Stimulated activated CD8-positive, alpha-beta memory T cell treated with anti-CD3 and anti-CD28 coated beads, Interleukin-7, amount 100 ng/mL, for 4 hours (primary cell): Measurements from ENCODE around the gene CSNK2A1.
"Not testable (repeated sequence)": the region's sequence is repeated elsewhere in the genome, so short reads cannot be mapped to it uniquely, and the experiment has no call there.

ENCODE experiments used
- DNase-seq, 2 donors: peaks; one replicate each; pipeline ENCODE4 v3.0.0-alpha.2; 2020; ENCODE audit warnings: low read depth in 2 of 2

CSNK2A1 gene

DNA sequence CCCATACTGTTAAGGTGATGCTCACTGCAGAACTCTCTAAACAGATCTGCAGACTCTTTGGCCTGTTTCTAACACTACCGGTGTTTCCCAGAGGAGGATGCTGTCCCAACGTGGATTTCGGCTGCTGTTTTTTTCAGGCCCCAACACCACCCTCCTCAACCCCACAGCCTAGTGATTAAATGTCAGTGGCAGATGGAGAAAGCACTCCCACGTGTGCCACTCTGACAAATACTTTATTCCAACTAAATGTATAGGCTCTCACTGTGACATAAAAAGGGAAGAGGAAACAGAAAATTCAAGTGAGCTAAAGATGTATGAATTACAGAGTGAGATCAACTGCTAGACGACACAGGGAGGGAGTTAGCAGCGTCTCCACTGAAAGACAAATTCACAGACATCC lies 84.8 kb downstream of the CSNK2A1 start:
- DNase-seq, result no peak

DNA sequence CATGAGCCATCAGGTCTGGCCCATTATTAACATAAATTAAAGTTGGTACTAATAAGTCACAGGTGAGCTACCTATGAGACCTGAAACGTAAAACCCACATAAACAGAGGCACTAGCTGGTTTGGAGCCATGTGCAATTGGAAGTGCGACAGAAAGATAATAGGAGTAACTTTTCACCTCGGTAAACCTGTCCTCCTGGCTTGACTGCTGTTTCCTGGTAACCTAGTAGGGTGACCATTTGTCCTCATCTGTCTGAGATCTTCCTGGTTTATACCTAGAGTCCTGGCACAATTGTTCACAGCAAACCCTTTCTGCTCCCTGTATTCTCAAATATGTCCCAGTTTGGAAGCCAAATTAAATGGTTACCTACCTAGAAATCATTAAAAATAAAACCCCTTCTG lies 88.6 kb downstream of the CSNK2A1 start:
- DNase-seq, result no peak

DNA sequence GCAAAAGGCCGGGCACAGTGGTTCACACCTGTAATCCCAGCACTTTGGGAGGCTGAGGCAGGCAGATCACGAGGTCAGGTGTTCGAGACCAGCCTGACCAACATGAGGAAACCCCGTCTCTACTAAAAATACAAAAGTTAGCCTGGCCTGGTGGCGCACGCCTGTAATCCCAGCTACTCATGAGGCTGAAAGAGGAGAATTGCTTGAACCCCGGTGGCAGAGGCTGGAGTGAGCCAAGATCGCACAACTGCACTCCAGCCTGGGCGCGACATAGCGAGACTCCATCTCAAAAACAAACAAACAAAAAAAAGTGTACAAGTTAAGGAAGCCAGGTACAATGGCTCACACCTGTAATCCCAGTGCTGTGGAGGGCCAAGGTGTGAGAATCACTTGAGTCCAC lies 91.6 kb downstream of the CSNK2A1 start:
- DNase-seq, result not testable (repeated sequence)

DNA sequence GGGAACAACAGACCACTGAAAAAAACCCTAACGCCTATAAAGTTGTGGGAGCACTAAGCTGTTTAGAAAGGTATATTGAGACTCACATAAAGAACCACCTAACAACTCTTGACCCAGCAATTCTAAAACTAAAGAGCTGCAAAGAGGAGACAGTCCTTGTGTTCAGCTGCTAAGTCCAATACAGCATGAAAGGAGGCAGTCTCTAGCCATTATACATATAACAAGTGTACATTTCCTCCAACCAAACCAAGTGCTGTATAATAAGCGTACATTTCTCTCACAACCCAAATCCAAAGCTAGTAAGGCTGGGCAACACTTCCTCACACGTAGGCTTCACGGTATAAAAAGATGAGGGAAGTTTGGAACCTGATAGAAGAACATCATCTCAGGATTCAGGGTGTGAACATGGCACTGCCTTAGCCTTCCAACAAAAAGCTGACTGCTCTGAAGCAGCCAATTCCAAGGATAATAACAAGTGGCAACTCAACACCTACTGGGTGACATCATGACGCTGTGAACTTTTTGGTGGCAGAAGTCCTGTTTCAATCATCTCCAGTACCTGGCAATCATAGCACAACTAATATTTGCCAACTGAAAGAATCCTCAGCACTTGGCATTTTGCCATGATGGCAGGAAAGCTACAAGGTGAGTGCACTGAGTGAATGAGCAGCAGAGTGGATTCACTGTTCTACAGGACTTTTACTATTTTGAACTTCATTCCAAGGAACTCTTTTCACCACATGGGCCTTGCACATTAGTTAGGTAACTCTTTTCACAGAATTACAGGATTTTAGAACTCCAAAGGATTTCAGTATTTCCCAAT lies 97.9 kb downstream of the CSNK2A1 start:
- DNase-seq, result no peak

- DNase-seq, result no peak
These were observed 98.6 kb downstream of the CSNK2A1 start for GRCh38 chr20:444862-445426.

- no peak for DNase-seq
These were observed 99.5 kb downstream of the CSNK2A1 start for GRCh38 chr20:444117-444516.

- no peak for DNase-seq
These were observed 100.3 kb downstream of the CSNK2A1 start for GRCh38 chr20:443223-443775.

- no peak for DNase-seq
These were observed 103.0 kb downstream of the CSNK2A1 start for GRCh38 chr20:440636-441035.

DNA sequence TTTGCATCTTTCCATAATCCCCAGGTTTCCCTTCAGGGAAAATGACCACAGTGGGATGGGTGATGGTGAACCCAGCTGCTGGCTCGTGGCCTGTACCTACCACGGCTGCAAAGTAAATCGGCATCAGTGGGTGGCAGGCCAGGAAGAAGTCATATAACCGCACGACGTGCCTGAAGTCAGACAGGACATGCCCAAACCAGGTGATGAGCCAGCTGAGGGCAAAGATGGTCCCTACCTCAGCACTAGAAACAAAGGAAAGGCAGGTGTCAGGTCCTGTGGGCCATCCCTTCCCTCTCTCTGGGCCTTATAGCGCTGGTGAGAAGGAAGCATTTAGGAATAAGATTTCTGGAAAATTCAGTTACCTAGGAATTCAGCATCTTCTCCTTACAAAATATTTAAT lies 103.4 kb downstream of the CSNK2A1 start:
- DNase-seq, result no peak

GRCh38 chr20:438571-439469 lies 104.8 kb downstream of the CSNK2A1 start:
- peak; percentile 43 to 44 for DNase-seq

DNA sequence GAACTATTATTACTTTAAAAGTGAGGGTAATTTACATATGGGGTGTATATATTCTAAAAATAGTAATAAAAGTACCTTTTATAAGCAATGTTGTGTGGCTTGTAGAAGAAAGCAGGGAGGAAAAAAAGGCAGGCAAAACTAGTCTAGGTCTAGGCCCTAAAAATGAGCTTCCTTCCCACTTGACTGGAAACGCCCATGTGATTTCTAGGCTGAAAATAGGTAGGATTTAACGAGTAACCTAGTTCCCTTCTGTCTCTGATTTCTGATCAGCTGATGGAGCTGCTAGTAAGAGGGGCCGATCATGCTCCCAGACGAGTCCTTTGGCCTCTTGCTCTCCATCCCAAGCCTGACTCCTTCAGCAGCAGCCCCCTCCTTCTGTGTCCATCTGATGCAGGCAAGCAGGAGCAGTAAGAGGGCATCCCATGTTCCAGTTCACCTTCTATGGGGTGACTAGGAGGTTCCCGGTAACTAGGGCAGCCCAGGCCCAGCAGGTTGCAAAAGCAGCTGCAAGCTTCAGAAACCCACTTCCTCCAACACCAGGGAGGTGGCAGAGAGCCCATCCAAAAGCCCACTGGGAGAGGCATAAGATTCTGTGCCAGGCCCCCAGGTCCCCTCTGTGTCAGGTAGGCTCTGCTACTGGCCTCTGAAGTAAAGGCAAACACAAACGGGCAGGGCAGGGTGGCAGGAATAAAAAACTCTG lies 105.7 kb downstream of the CSNK2A1 start:
- DNase-seq, result no peak

DNA sequence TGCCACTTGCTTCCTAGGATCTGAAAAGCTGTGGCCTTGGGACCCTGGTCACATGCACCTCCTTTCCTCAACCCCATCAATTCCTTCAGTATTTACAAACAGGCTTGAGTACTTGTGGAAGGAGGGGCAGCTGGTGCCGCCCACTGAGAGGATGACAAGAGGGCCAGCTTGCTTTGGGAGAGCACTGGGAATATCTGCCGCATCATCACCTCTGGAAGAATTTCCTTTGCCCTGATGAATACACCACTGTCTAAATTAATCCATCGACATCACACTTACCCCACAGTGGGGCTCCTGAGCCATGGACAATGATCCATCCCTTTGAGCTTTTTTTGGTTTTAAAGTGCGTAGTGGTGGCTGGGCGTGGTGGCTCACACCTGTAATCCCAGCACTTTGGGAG lies 107.1 kb downstream of the CSNK2A1 start:
- no peak for DNase-seq

- no peak for DNase-seq
These were observed 108.0 kb downstream of the CSNK2A1 start for GRCh38 chr20:435558-435957.

- no peak for DNase-seq
These were observed 108.8 kb downstream of the CSNK2A1 start for GRCh38 chr20:434661-435419.

DNA sequence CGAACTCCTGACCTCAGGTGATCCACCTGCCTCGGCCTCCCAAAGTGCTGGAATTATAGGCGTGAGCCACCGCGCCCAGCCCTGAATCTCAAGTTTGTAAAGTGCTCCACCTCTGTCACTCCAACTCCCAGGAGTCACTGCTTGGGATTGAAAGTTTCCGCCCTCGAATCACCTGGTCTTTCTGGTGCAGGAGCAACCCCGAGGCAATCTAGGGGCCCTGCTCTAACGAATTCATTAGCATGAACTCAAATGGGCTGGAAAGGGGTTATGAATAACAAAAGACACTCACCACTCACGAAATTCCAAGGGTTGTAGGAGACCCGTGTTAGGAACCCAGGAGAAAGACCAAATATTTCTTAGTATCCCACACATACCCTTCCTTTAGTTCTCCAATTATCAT lies 109.4 kb downstream of the CSNK2A1 start:
- DNase-seq, result no peak

DNA sequence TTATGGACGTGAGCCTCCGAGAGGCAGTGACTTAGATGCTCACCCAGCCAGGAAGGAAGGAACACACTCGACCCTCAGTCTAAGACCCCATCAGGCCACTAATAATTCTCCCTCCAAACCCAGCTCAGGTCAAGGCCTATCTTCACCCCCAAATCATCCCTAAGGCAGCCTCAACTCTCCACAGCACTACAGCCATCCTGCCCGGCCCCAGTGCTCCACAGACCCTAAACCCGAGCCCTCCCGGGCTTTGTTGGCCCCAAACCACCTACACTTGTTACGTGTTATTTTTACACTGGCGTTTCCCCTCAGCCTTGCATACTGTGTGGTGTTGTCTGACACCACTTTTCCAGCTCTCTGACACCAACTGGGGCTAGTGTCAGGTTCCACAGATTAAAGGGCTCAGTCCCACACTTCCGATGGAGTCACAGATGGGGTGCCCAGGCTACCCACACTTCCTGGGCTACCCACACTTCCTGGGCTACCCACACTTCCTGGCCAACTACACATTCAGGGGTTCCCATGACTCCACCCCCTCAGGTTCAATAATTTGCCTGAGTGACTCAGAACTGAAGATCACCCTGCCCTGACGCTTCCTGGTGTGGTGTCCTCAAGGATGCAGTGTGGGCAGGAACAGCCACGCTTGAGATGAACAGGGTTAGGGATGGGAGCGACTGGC lies 110.2 kb downstream of the CSNK2A1 start:
- peak; percentile 78 for DNase-seq

GRCh38 chr20:432677-433299 lies 110.8 kb downstream of the CSNK2A1 start:
- DNase-seq, result no peak

GRCh38 chr20:432208-432607 lies 111.4 kb downstream of the CSNK2A1 start:
- DNase-seq, result no peak

DNA sequence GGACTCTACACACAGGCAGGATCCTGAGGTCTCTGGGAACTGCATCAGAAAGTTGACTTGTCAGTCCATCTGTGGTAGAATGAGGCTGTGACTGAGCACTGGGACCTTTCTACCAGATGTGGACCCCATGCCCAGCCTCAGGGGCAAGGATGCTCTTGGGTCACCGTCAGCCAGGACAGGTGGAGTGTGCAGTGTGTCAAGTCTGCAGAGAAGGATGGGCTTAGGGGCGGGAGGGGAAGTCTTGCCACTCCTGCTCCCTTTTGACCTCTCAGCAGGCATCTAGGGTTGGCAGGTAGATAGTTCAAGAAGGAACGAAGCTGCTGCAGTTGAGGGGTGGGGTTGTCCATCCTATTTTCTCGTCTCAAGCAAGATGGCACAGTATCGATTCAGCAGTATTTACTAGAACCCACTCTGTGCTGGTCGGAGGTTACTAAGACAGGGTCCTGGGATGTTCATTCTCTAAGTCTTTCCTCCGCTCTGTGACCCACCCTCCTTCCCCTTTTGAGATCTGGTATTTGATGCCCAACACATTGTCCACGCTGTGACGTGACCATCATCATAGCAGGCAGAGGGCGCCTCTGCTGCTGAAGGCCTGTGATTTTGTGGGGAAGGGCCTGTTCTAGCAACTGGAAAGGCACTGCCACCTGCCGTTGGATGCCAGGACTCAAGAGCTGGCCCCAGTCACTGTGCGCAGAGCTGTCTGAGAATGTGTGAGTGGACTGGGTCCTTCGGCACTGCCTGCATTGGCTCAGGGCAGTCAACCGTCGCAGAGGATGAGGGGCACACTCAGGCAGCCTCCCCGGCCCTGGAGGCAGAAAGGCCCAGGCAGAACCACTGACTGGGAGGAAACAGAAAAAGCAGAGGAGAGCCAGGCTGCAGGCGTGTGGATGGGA lies 112.3 kb downstream of the CSNK2A1 start:
- DNase-seq, result no peak
